CD4-positive, CD25-positive, alpha-beta regulatory T cell (primary cell): ENCODE results near the gene ZNF592. TPM values are rescaled to one million over a fixed set of nuclear protein-coding genes. Genes with fewer than 3 reads are reported as not detected.

Experiments
- ATAC-seq, 2 donors: fragments of 150-1000 bp; cut with Tn5 transposase; one replicate each; pipeline ENCODE4 v1.10.0; 2021; ENCODE audit warnings: low read depth in 2 of 2, moderate number of reproducible peaks in 2 of 2, moderate library complexity in 1 of 2
- DNase-seq, 3 donors: peaks; one replicate each; pipeline versions ENCODE4 v3.0.0 to v3.0.0-alpha.2; 2012 to 2022; ENCODE audit warnings: mixed read lengths in 1 of 3
- H3K27ac ChIP-seq: one replicate; pipeline ENCODE4 v1.7.0; 2013; ENCODE audit warnings: mild to moderate bottlenecking, low read length; ENCODE audit not compliant: insufficient read depth, poor library complexity, severe bottlenecking
- H3K27me3 ChIP-seq: one replicate; pipeline ENCODE4 v1.7.0; 2013; ENCODE audit warnings: low read length; ENCODE audit not compliant: control insufficient read depth, insufficient read depth
- H3K36me3 ChIP-seq: one replicate; pipeline ENCODE4 v1.7.0; 2013; ENCODE audit warnings: mild to moderate bottlenecking, low read length, moderate library complexity; ENCODE audit not compliant: control insufficient read depth, insufficient read depth
- H3K4me1 ChIP-seq: 2 replicates; pipeline ENCODE4 v1.7.0; 2013; ENCODE audit warnings: mild to moderate bottlenecking, low read length; ENCODE audit not compliant: insufficient read depth, control insufficient read depth, poor library complexity, severe bottlenecking
- H3K4me3 ChIP-seq: one replicate; pipeline ENCODE4 v1.7.0; 2013; ENCODE audit warnings: low read depth, mild to moderate bottlenecking, low read length, moderate library complexity
- H3K9me3 ChIP-seq, 2 experiments: 1 replicate in 1 of 2; 2 replicates in 1 of 2; pipeline ENCODE4 v1.7.0; 2013; ENCODE audit warnings: low read length in 2 of 2, mild to moderate bottlenecking in 1 of 2, moderate library complexity in 1 of 2; ENCODE audit not compliant: control insufficient read depth in 2 of 2
- H3K27ac Mint-ChIP-seq, 3 donors: one replicate each; pipeline ENCODE4 v1.8.0; 2020 to 2022; ENCODE audit warnings: mild to moderate bottlenecking in 3 of 3, mixed read lengths in 3 of 3, moderate library complexity in 2 of 3
- H3K27me3 Mint-ChIP-seq: one replicate; pipeline ENCODE4 v1.8.0; 2022; ENCODE audit warnings: mild to moderate bottlenecking, mixed read lengths
- H3K36me3 Mint-ChIP-seq: one replicate; pipeline ENCODE4 v1.8.0; 2020; ENCODE audit warnings: mixed read lengths
- H3K4me1 Mint-ChIP-seq, 4 donors: one replicate each; pipeline ENCODE4 v1.8.0; 2020 to 2022; ENCODE audit warnings: mixed read lengths in 4 of 4, mild to moderate bottlenecking in 1 of 4
- H3K4me3 Mint-ChIP-seq, 4 donors: one replicate each; pipeline ENCODE4 v1.8.0; 2020 to 2022; ENCODE audit warnings: mild to moderate bottlenecking in 4 of 4, mixed read lengths in 4 of 4, moderate library complexity in 3 of 4
- H3K9me3 Mint-ChIP-seq, 7 donors: one replicate each; pipeline ENCODE4 v1.8.0; 2020 to 2022; ENCODE audit warnings: mixed read lengths in 7 of 7, mild to moderate bottlenecking in 3 of 7, moderate library complexity in 2 of 7
- polyA plus RNA-seq, 4 donors: library from polyadenylated mRNA; unstranded; fragments of 300-500 nt; fragmentation: Illumina TruSeq; gene quantifications; one replicate each; pipeline ENCODE4 v1.2.3, GENCODE V29; 2021
- total RNA-seq: library from RNA; stranded (reverse); gene quantifications from one replicate; pipeline ENCODE4 v1.2.3, GENCODE V29; 2022

ZNF592 gene
- total RNA-seq (39.8 TPM), polyA plus RNA-seq (1 to 10 TPM; 3.8 to 4.3 (median 4.2) TPM)

- Mint-ChIP-seq H3K4me3 (peak within 1 kb of the TSS; percentile 94 to 99 (median 96)), H3K27ac (peak within 1 kb of the TSS; percentile 99 to 100 (median 99)), H3K4me1 (peaks cover 37 to 74% (median 61%) of the 10 kb centered on the region in 4 donors), H3K9me3 (no peaks in the 10 kb centered on the region), H3K36me3 (peaks cover 4% of the 10 kb centered on the region), H3K27me3 (no peaks in the 10 kb centered on the region)
- Histone ChIP-seq H3K36me3 (peaks cover 4% of the 10 kb centered on the region), H3K4me3 (peak within 1 kb of the TSS; percentile 91), H3K4me1 (peaks cover 49% of the 10 kb centered on the region), H3K27me3 (no peaks in the 10 kb centered on the region), H3K27ac (peak within 1 kb of the TSS; percentile 86), H3K9me3 (no peaks in the 10 kb centered on the region)
- peak; percentile 78 to 81 (median 80) for DNase-seq
- ATAC-seq, result peak; percentile 65 to 68
These were observed at the start of gene ZNF592 for GRCh38 chr15:84748274-84749110. Gene ZNF592 (plus strand): TSS chr15:84748592. CDS start chr15:84782676, 34,084 bp downstream.

- H3K4me3 ChIP-seq, result peak overlapping the region; percentile 19
- H3K4me3 Mint-ChIP-seq, result peak overlapping the region in 3 of 4 donors; percentile 14 to 39 (median 32)
- H3K36me3 Mint-ChIP-seq, result no peaks in the 10 kb centered on the region
- H3K4me1 Mint-ChIP-seq, result peaks cover 60 to 82% (median 69%) of the 10 kb centered on the region in 4 donors
- ATAC-seq (no peak), DNase-seq (no peak)
- peaks cover 7% of the 10 kb centered on the region for H3K36me3 ChIP-seq
- H3K27ac ChIP-seq, result no peak overlapping the region
- no peaks in the 10 kb centered on the region for H3K27me3 ChIP-seq
- no peaks in the 10 kb centered on the region for H3K27me3 Mint-ChIP-seq
- no peaks in the 10 kb centered on the region for H3K9me3 Mint-ChIP-seq
- no peaks in the 10 kb centered on the region for H3K9me3 ChIP-seq
- H3K27ac Mint-ChIP-seq, result peak overlapping the region; percentile 19 to 60 (median 38)
- H3K4me1 ChIP-seq, result peaks cover 41% of the 10 kb centered on the region
These were observed 48.7 kb upstream of the ZNF592 start for GRCh38 chr15:84699538-84700191.

GRCh38 chr15:84702961-84703482 lies 45.4 kb upstream of the ZNF592 start:
- Mint-ChIP-seq H3K4me3 (peak overlapping the region in 3 of 4 donors; percentile 27 to 66 (median 40)), H3K9me3 (no peaks in the 10 kb centered on the region), H3K27ac (peak overlapping the region; percentile 16 to 77 (median 53)), H3K36me3 (no peaks in the 10 kb centered on the region), H3K4me1 (peaks cover 57 to 80% (median 68%) of the 10 kb centered on the region in 4 donors), H3K27me3 (no peaks in the 10 kb centered on the region)
- Histone ChIP-seq H3K27me3 (no peaks in the 10 kb centered on the region), H3K4me1 (peaks cover 39% of the 10 kb centered on the region), H3K9me3 (no peaks in the 10 kb centered on the region), H3K27ac (no peak overlapping the region), H3K4me3 (no peak overlapping the region), H3K36me3 (peaks cover 10% of the 10 kb centered on the region)
- DNase-seq (no peak), ATAC-seq (peak; percentile 57 to 60)

- Histone ChIP-seq H3K9me3 (no peaks in the 10 kb centered on the region), H3K36me3 (peaks cover 10% of the 10 kb centered on the region), H3K27me3 (no peaks in the 10 kb centered on the region), H3K4me3 (no peak overlapping the region), H3K27ac (peak overlapping the region; percentile 1), H3K4me1 (peaks cover 31% of the 10 kb centered on the region)
- no peak for DNase-seq
- Mint-ChIP-seq H3K36me3 (no peaks in the 10 kb centered on the region), H3K4me3 (peak overlapping the region in 2 of 4 donors; percentile 11 to 27), H3K4me1 (peaks cover 51 to 80% (median 66%) of the 10 kb centered on the region in 4 donors), H3K27ac (peak overlapping the region in 2 of 3 donors; percentile 16 to 53), H3K27me3 (no peaks in the 10 kb centered on the region), H3K9me3 (no peaks in the 10 kb centered on the region)
- no peak for ATAC-seq
These were observed 44.6 kb upstream of the ZNF592 start for GRCh38 chr15:84703808-84704207.

GRCh38 chr15:84714372-84714771 lies 34.0 kb upstream of the ZNF592 start:
- H3K27ac Mint-ChIP-seq, result peak overlapping the region in 2 of 3 donors; percentile 27 to 99
- peak overlapping the region; percentile 97 to 99 (median 98) for H3K4me3 Mint-ChIP-seq
- H3K4me1 Mint-ChIP-seq, result peaks cover 17 to 69% (median 41%) of the 10 kb centered on the region in 4 donors
- Histone ChIP-seq H3K9me3 (no peaks in the 10 kb centered on the region), H3K4me1 (peaks cover 37% of the 10 kb centered on the region), H3K4me3 (peak overlapping the region; percentile 100), H3K27me3 (no peaks in the 10 kb centered on the region), H3K36me3 (peaks cover 15% of the 10 kb centered on the region), H3K27ac (peak overlapping the region; percentile 81)
- DNase-seq, result no peak
- ATAC-seq, result no peak
- H3K27me3 Mint-ChIP-seq, result no peaks in the 10 kb centered on the region
- H3K36me3 Mint-ChIP-seq, result peaks cover 9% of the 10 kb centered on the region
- H3K9me3 Mint-ChIP-seq, result peaks cover 0 to 3% (median 0%) of the 10 kb centered on the region in 7 donors

- H3K9me3 Mint-ChIP-seq, result peaks cover 0 to 3% (median 0%) of the 10 kb centered on the region in 7 donors
- peak overlapping the region; percentile 96 to 99 (median 98) for H3K27ac Mint-ChIP-seq
- ATAC-seq, result no peak
- no peak for DNase-seq
- peaks cover 15% of the 10 kb centered on the region for H3K36me3 ChIP-seq
- H3K4me3 ChIP-seq, result peak overlapping the region; percentile 100
- H3K36me3 Mint-ChIP-seq, result peaks cover 9% of the 10 kb centered on the region
- peaks cover 37% of the 10 kb centered on the region for H3K4me1 ChIP-seq
- peaks cover 17 to 72% (median 42%) of the 10 kb centered on the region in 4 donors for H3K4me1 Mint-ChIP-seq
- H3K4me3 Mint-ChIP-seq, result peak overlapping the region; percentile 97 to 99 (median 98)
- no peaks in the 10 kb centered on the region for H3K9me3 ChIP-seq
- no peaks in the 10 kb centered on the region for H3K27me3 ChIP-seq
- H3K27me3 Mint-ChIP-seq, result no peaks in the 10 kb centered on the region
- H3K27ac ChIP-seq, result peak overlapping the region; percentile 81
These were observed 33.6 kb upstream of the ZNF592 start for GRCh38 chr15:84714821-84715220.

- Histone ChIP-seq H3K36me3 (peaks cover 11% of the 10 kb centered on the region), H3K4me3 (peak overlapping the region; percentile 100), H3K9me3 (no peaks in the 10 kb centered on the region), H3K27me3 (no peaks in the 10 kb centered on the region), H3K27ac (peak overlapping the region; percentile 81), H3K4me1 (peaks cover 39% of the 10 kb centered on the region)
- ATAC-seq (no peak), DNase-seq (peak in 1 of 3 donors; percentile 18)
- peaks cover 9% of the 10 kb centered on the region for H3K36me3 Mint-ChIP-seq
- no peaks in the 10 kb centered on the region for H3K27me3 Mint-ChIP-seq
- peaks cover 17 to 74% (median 42%) of the 10 kb centered on the region in 4 donors for H3K4me1 Mint-ChIP-seq
- peak overlapping the region; percentile 97 to 99 (median 98) for H3K4me3 Mint-ChIP-seq
- peaks cover 0 to 3% (median 0%) of the 10 kb centered on the region in 7 donors for H3K9me3 Mint-ChIP-seq
- H3K27ac Mint-ChIP-seq, result peak overlapping the region; percentile 96 to 99 (median 98)
These were observed 32.9 kb upstream of the ZNF592 start for GRCh38 chr15:84715441-84716035.
